Embryonic facial prominence (tissue), 1 donor: ENCODE data around the gene RNF112.
"Not testable (repeated sequence)": the region's sequence is repeated elsewhere in the genome, so short reads cannot be mapped to it uniquely, and the experiment has no call there.

ENCODE experiments used
- DNase-seq: peaks from one replicate; pipeline ENCODE4 v3.0.0-alpha.2; 2016; ENCODE audit errors: extremely low spot score

The RNF112 gene

GRCh38 chr17:19412984-19413383, 2.0 kb downstream of the RNF112 start:
- DNase-seq, result no peak

GRCh38 chr17:19413761-19414160, 2.7 kb downstream of the RNF112 start:
- no peak for DNase-seq

GRCh38 chr17:19414396-19415280, 3.6 kb downstream of the RNF112 start:
- no peak for DNase-seq

GRCh38 chr17:19415311-19415710, 4.3 kb downstream of the RNF112 start:
- no peak for DNase-seq

- DNase-seq, result no peak
These were observed 5.1 kb downstream of the RNF112 start for GRCh38 chr17:19415806-19416775.

- DNase-seq, result no peak
These were observed 6.6 kb downstream of the RNF112 start for GRCh38 chr17:19417611-19418010.

GRCh38 chr17:19418251-19418992, 7.4 kb downstream of the RNF112 start:
- DNase-seq, result no peak

GRCh38 chr17:19421219-19421618, 10.2 kb downstream of the RNF112 start:
- DNase-seq, result no peak

GRCh38 chr17:19421926-19422325, 10.9 kb downstream of the RNF112 start:
- no peak for DNase-seq

GRCh38 chr17:19424934-19425868, 14.2 kb downstream of the RNF112 start:
- no peak for DNase-seq

GRCh38 chr17:19426631-19427030, 15.6 kb downstream of the RNF112 start:
- DNase-seq, result no peak

GRCh38 chr17:19431691-19432090, 20.7 kb downstream of the RNF112 start:
- DNase-seq, result no peak

GRCh38 chr17:19433255-19433654, 22.2 kb downstream of the RNF112 start:
- no peak for DNase-seq

- no peak for DNase-seq
These were observed 22.8 kb downstream of the RNF112 start for GRCh38 chr17:19433727-19434340.

- DNase-seq, result no peak
These were observed 29.4 kb downstream of the RNF112 start for GRCh38 chr17:19440421-19440820.

GRCh38 chr17:19441288-19441687, 30.3 kb downstream of the RNF112 start:
- DNase-seq, result not testable (repeated sequence)

GRCh38 chr17:19442731-19443130, 31.7 kb downstream of the RNF112 start:
- DNase-seq, result no peak

GRCh38 chr17:19443148-19443547, 32.1 kb downstream of the RNF112 start:
- DNase-seq, result no peak

- DNase-seq, result no peak
These were observed 34.1 kb downstream of the RNF112 start for GRCh38 chr17:19445105-19445504.

GRCh38 chr17:19446577-19446976, 35.5 kb downstream of the RNF112 start:
- not testable (repeated sequence) for DNase-seq
